Effector memory CD8-positive, alpha-beta T cell (primary cell): Measurements from ENCODE around the gene CLSTN2.

Experiments used
- ATAC-seq: fragments of 150-1000 bp; cut with Tn5 transposase; replicated peaks from 2 replicates; pipeline ENCODE4 v1.10.0; 2021; ENCODE audit warnings: mild to moderate bottlenecking, moderate library complexity
- DNase-seq, 3 experiments: peaks; one replicate each; pipeline ENCODE4 v3.0.0; 2021
- H3K27ac Mint-ChIP-seq, 2 donors: one replicate each; pipeline ENCODE4 v1.8.0; 2022; ENCODE audit warnings: mild to moderate bottlenecking in 2 of 2, mixed read lengths in 2 of 2, moderate library complexity in 2 of 2
- H3K27me3 Mint-ChIP-seq, 2 donors: one replicate each; pipeline ENCODE4 v1.8.0; 2022; ENCODE audit warnings: mixed read lengths in 2 of 2
- H3K36me3 Mint-ChIP-seq: one replicate; pipeline ENCODE4 v1.8.0; 2022; ENCODE audit warnings: mild to moderate bottlenecking, moderate library complexity, mixed read lengths; ENCODE audit not compliant: insufficient read depth
- H3K4me1 Mint-ChIP-seq, 2 donors: one replicate each; pipeline ENCODE4 v1.8.0; 2022; ENCODE audit warnings: low read depth in 2 of 2, mixed read lengths in 2 of 2
- H3K4me3 Mint-ChIP-seq, 2 donors: one replicate each; pipeline ENCODE4 v1.8.0; 2022; ENCODE audit warnings: mild to moderate bottlenecking in 2 of 2, mixed read lengths in 2 of 2, moderate library complexity in 2 of 2
- H3K9me3 Mint-ChIP-seq, 2 donors: one replicate each; pipeline ENCODE4 v1.8.0; 2022; ENCODE audit warnings: mixed read lengths in 2 of 2

The CLSTN2 gene

GRCh38 chr3:139953131-139953910 is 18.3 kb downstream of the CLSTN2 start:
- no peaks in the 10 kb centered on the region for H3K27me3 Mint-ChIP-seq
- no peak overlapping the region for H3K27ac Mint-ChIP-seq
- H3K4me1 Mint-ChIP-seq: no peaks in the 10 kb centered on the region
- ATAC-seq (no peak), DNase-seq (no peak)
- H3K4me3 Mint-ChIP-seq: no peak overlapping the region
- no peaks in the 10 kb centered on the region for H3K36me3 Mint-ChIP-seq
- H3K9me3 Mint-ChIP-seq: peaks cover 3 to 8% of the 10 kb centered on the region in 2 donors

GRCh38 chr3:139954146-139954860 is 19.3 kb downstream of the CLSTN2 start:
- Mint-ChIP-seq H3K9me3 (peaks cover 1 to 3% of the 10 kb centered on the region in 2 donors), H3K4me3 (no peak overlapping the region), H3K36me3 (no peaks in the 10 kb centered on the region), H3K27me3 (no peaks in the 10 kb centered on the region), H3K27ac (no peak overlapping the region), H3K4me1 (no peaks in the 10 kb centered on the region)
- DNase-seq (no peak), ATAC-seq (no peak)

DNA sequence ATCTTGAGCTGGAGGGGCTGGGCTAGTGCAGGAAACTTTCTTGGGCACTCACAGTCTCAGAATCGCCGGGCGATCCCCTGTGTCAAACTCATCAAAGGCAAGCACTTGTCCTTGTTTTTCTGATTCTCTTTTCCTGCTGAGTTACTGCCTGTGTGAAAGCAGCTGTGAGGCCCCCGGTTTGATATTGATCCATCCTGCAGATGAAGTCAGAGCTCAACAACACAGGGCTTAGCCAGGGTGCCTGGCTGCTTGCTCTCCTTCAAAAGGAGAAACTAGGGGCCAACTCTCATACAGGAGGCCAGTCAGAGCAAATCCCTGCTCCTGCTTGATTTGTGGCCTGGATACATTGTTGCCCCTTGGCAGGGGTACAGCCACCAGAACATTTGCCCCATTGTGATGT is 22.9 kb downstream of the CLSTN2 start:
- Mint-ChIP-seq H3K27ac (no peak overlapping the region), H3K4me1 (no peaks in the 10 kb centered on the region), H3K4me3 (no peak overlapping the region), H3K36me3 (no peaks in the 10 kb centered on the region), H3K27me3 (no peaks in the 10 kb centered on the region), H3K9me3 (no peaks in the 10 kb centered on the region)
- ATAC-seq: no peak
- DNase-seq: no peak

- Mint-ChIP-seq H3K36me3 (no peaks in the 10 kb centered on the region), H3K9me3 (peaks cover 3 to 32% of the 10 kb centered on the region in 2 donors), H3K27me3 (peaks cover 12 to 16% of the 10 kb centered on the region in 2 donors), H3K4me1 (no peaks in the 10 kb centered on the region), H3K4me3 (no peak overlapping the region), H3K27ac (no peak overlapping the region)
- ATAC-seq (no peak), DNase-seq (no peak)
Measured at GRCh38 chr3:139969386-139969785, 34.4 kb downstream of the CLSTN2 start.

DNA sequence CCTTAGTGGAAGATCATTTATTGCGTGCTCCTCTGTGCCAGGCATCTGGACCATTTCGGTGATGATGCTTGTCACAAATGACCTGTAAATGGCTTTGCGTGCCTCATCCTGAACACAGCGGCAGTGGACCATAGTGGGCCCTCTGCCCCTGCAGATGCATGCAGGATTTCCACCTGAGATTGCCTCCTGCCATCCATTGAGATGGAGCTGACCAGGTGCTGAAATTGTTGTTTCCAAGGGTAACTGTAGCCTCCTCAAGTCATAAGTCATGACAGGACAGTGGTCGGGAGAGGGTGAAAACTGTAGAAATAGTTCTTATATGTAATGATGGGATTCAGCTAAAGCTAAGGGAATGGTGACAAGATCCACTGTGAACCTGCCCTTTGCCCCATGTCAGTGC is 35.5 kb downstream of the CLSTN2 start:
- Mint-ChIP-seq H3K4me1 (no peaks in the 10 kb centered on the region), H3K4me3 (no peak overlapping the region), H3K27me3 (peaks cover 11 to 16% of the 10 kb centered on the region in 2 donors), H3K9me3 (peaks cover 3 to 32% of the 10 kb centered on the region in 2 donors), H3K36me3 (no peaks in the 10 kb centered on the region), H3K27ac (no peak overlapping the region)
- DNase-seq (no peak), ATAC-seq (no peak)

- no peaks in the 10 kb centered on the region for H3K4me1 Mint-ChIP-seq
- no peak overlapping the region for H3K27ac Mint-ChIP-seq
- H3K27me3 Mint-ChIP-seq: no peaks in the 10 kb centered on the region
- DNase-seq (no peak), ATAC-seq (no peak)
- H3K4me3 Mint-ChIP-seq: no peak overlapping the region
- no peaks in the 10 kb centered on the region for H3K36me3 Mint-ChIP-seq
- peaks cover 0 to 13% of the 10 kb centered on the region in 2 donors for H3K9me3 Mint-ChIP-seq
Measured at GRCh38 chr3:139974809-139975425, 39.9 kb downstream of the CLSTN2 start.

GRCh38 chr3:139975594-139976365 is 40.8 kb downstream of the CLSTN2 start:
- DNase-seq: no peak
- H3K9me3 Mint-ChIP-seq: peaks cover 0 to 15% of the 10 kb centered on the region in 2 donors
- ATAC-seq: no peak
- no peak overlapping the region for H3K27ac Mint-ChIP-seq
- no peak overlapping the region for H3K4me3 Mint-ChIP-seq
- H3K36me3 Mint-ChIP-seq: no peaks in the 10 kb centered on the region
- H3K27me3 Mint-ChIP-seq: no peaks in the 10 kb centered on the region
- no peaks in the 10 kb centered on the region for H3K4me1 Mint-ChIP-seq

GRCh38 chr3:139978966-139979365 is 44.0 kb downstream of the CLSTN2 start:
- peaks cover 0 to 9% of the 10 kb centered on the region in 2 donors for H3K9me3 Mint-ChIP-seq
- H3K36me3 Mint-ChIP-seq: no peaks in the 10 kb centered on the region
- no peaks in the 10 kb centered on the region for H3K27me3 Mint-ChIP-seq
- no peak overlapping the region for H3K27ac Mint-ChIP-seq
- H3K4me1 Mint-ChIP-seq: no peaks in the 10 kb centered on the region
- no peak overlapping the region for H3K4me3 Mint-ChIP-seq
- DNase-seq (no peak), ATAC-seq (no peak)

DNA sequence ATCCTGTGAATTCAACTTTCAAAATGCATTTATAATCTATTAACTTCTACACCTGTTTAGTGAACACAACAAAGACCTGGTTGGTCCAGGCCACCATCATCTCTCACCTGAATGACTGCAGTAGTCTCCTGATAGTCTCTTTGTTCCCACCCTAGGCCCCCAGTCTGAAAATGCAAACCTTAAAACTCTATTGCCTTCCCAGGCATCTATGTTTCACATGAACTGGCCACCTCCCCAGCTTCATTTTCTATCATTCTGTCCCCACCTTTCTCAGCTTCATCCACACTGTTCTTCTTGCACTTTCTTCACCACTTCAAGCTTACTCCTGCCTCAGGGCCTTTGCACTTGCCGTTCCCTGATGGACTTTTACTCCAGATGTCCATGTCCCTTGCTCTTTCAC is 45.0 kb downstream of the CLSTN2 start:
- H3K27me3 Mint-ChIP-seq: peaks cover 0 to 6% of the 10 kb centered on the region in 2 donors
- no peak overlapping the region for H3K4me3 Mint-ChIP-seq
- DNase-seq (no peak), ATAC-seq (no peak)
- peaks cover 2 to 15% of the 10 kb centered on the region in 2 donors for H3K9me3 Mint-ChIP-seq
- no peak overlapping the region for H3K27ac Mint-ChIP-seq
- H3K36me3 Mint-ChIP-seq: no peaks in the 10 kb centered on the region
- no peaks in the 10 kb centered on the region for H3K4me1 Mint-ChIP-seq

DNA sequence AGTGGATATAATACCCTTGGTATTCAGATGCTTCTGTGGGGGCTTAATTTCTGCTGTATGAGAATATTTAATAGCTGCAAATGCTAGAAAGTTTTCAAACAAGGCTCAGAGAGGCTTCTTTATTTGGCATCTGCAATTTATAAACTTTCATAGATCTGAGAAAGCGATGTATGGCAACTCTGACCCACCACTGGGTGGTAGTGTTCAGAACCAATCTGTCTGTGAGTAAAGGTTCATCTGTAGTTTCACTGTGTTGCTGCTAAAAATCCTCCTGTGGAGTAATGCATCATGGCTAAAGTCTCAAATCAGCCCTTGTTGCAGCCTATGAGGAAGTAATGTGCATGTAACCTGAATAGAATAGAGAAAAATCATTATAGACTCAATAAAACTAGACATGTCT is 47.4 kb downstream of the CLSTN2 start:
- Mint-ChIP-seq H3K27me3 (peaks cover 0 to 10% of the 10 kb centered on the region in 2 donors), H3K4me1 (no peaks in the 10 kb centered on the region), H3K9me3 (peaks cover 2 to 17% of the 10 kb centered on the region in 2 donors), H3K27ac (no peak overlapping the region), H3K4me3 (no peak overlapping the region), H3K36me3 (no peaks in the 10 kb centered on the region)
- no peak for DNase-seq
- ATAC-seq: no peak

DNA sequence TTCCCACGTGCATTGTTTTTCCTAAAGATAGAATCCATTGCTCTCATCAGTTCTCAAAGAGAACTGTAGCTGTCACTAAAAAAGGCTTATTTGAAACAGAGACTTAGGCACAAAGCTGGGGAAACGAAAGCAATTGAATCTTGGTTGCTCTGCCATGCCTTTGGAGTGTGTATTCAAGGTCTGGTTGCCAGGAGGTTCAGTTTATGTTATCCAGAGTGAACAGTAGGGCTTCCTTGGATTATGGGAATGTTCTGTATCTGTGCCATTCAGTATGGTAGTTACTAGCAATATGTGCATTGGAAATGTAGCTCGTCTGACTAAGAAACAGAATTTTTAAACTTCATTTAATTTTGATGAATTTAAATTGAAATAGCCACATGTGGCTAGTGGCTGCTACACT is 50.6 kb downstream of the CLSTN2 start:
- H3K27ac Mint-ChIP-seq: no peak overlapping the region
- H3K36me3 Mint-ChIP-seq: no peaks in the 10 kb centered on the region
- H3K4me1 Mint-ChIP-seq: no peaks in the 10 kb centered on the region
- H3K27me3 Mint-ChIP-seq: peaks cover 0 to 10% of the 10 kb centered on the region in 2 donors
- H3K9me3 Mint-ChIP-seq: peaks cover 2 to 11% of the 10 kb centered on the region in 2 donors
- DNase-seq (no peak), ATAC-seq (no peak)
- H3K4me3 Mint-ChIP-seq: no peak overlapping the region

GRCh38 chr3:139987908-139988307 is 52.9 kb downstream of the CLSTN2 start:
- DNase-seq: no peak
- Mint-ChIP-seq H3K4me1 (no peaks in the 10 kb centered on the region), H3K9me3 (peaks cover 2 to 15% of the 10 kb centered on the region in 2 donors), H3K4me3 (no peak overlapping the region), H3K36me3 (no peaks in the 10 kb centered on the region), H3K27ac (no peak overlapping the region), H3K27me3 (peaks cover 0 to 10% of the 10 kb centered on the region in 2 donors)
- no peak for ATAC-seq

- Mint-ChIP-seq H3K4me3 (no peak overlapping the region), H3K27ac (no peak overlapping the region), H3K4me1 (no peaks in the 10 kb centered on the region), H3K27me3 (peaks cover 0 to 10% of the 10 kb centered on the region in 2 donors), H3K9me3 (peaks cover 2 to 15% of the 10 kb centered on the region in 2 donors), H3K36me3 (no peaks in the 10 kb centered on the region)
- DNase-seq (no peak), ATAC-seq (no peak)
Measured at GRCh38 chr3:139988472-139989156, 53.6 kb downstream of the CLSTN2 start.
